ENCODE data around the gene SPRED1.

- TF ChIP-seq CTCF (IDR thresholded peaks at IDR 0.05) (no peak), EZH2 (IDR thresholded peaks at IDR 0.05; ENCODE audit: borderline replicate concordance, insufficient read depth, low read depth, low read length, poor library complexity, severe bottlenecking) (no peak)
These were observed 80.1 kb downstream of the SPRED1 start for GRCh38 chr15:38332711-38333110.
